GM21390 (cell line): Measurements from ENCODE around the gene PRDM2.

Experiments
- ATAC-seq: cut with Tn5 transposase; IDR thresholded peaks from one replicate; pipeline ENCODE4 v1.9.1; 2021; ENCODE audit not compliant: unreplicated experiment

PRDM2 gene

GRCh38 chr1:13762642-13763041 is 62.7 kb downstream of the PRDM2 start:
- no peak for ATAC-seq

- no peak for ATAC-seq
Measured at GRCh38 chr1:13763222-13763621, 63.2 kb downstream of the PRDM2 start.

- no peak for ATAC-seq
Measured at GRCh38 chr1:13763991-13764390, 64.0 kb downstream of the PRDM2 start.

GRCh38 chr1:13764588-13765332 is 64.8 kb downstream of the PRDM2 start:
- no peak for ATAC-seq

DNA sequence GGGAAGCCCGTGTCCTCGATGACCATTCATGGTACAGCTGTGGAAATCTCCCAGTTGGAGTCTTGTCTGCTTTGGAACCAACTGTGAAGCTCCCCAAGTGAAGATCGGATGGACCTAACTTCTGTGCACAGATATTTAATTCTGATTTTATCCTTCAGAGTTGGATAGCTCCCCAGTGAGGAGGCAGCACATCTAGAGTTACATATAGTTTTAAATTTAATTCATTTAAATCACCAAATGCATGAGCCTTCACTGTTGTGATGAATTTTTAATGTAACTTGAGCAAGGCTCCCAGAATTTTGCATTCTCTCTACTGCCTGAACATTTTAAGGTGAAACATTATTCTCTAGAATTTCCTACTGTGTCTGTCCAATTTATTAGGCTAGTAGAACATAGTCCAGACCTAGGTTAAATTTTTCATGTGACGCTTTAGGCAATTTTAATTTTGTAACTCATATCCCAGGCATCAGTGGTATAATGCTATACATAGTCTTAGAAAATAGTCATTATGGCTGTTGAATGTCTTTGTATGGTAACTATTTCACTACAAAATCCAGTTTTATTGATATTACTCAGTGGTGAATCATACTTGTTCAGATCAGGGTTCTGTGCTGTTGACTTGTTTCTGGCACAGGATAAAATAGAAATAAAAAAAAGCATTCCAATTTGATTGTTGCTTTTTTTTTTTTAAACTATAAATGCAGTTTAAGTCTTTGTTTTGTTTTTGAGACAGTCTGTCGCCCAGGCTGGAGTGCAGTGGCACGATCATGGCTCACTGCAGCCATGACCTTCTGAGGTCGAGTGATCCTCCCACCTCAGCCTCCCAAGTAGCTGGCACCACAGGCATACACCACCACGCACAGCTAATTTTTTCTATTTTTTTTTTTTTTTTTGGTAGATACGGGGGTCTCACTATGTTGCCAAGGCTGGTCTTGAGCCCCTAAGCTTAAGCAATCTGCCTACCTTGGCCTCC is 66.9 kb downstream of the PRDM2 start:
- ATAC-seq: no peak

DNA sequence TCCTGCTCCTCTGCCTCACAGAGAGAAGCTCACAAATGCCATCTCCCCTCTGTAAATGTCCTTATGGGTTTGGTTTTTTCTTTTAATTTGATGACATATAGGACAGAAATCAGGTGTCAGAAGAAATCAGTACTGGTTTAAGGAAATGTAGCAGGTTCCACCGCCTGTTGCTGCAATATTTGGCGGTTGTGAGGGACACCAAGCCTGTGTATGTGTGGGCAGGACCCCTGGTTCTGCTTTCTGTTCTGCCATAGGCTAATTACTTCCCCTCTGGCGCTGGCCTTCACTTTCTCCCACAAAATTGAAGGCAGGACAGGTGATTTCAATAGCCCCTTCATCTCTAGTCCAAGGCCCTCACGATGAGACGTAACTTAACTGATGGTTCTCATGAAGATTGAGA is 69.2 kb downstream of the PRDM2 start:
- no peak for ATAC-seq

- no peak for ATAC-seq
Measured at GRCh38 chr1:13769830-13770229, 69.8 kb downstream of the PRDM2 start.

DNA sequence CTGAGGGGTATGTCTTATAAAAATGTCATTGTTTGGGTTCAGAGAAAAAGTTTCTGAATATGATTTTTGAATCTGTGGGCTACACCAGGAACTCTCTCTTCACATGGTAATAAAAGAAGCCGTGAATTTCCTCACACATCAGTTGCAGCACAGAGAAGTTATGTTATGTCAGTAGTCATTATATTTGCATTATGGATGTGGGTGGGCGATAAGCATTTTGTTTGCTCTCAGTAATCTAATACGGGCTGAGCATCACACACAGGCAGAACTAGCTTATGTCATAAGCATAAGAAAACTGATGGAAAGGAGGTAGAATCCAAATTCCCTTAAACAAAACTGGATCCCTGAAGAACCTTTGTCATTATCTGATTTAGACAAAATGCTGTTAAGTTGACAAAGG is 70.8 kb downstream of the PRDM2 start:
- ATAC-seq: no peak

- no peak for ATAC-seq
Measured at GRCh38 chr1:13771745-13772144, 71.8 kb downstream of the PRDM2 start.

- ATAC-seq: no peak
Measured at GRCh38 chr1:13772271-13772670, 72.3 kb downstream of the PRDM2 start.

- no peak for ATAC-seq
Measured at GRCh38 chr1:13774121-13774520, 74.1 kb downstream of the PRDM2 start.

DNA sequence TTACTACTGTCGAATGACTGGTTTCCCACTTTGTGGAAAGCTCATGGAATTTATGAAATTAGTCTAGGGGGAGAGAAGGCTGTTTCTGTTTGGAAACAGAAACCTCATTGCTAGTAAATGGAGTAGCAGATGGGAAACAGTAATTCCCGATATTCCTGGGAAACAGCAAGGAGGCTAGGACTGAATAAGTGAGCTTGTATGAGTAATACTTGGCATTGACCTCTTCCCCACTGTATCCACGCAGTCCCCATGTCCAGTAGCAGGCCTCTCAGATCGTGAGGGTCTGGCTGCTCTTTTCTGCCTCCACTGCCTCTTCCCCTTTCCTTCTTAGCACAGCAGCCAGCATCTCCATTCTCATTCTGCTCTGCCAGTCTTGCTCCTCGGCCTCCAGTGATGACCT is 75.5 kb downstream of the PRDM2 start:
- no peak for ATAC-seq

- ATAC-seq: no peak
Measured at GRCh38 chr1:13775916-13776315, 75.9 kb downstream of the PRDM2 start.

GRCh38 chr1:13778431-13778830 is 78.4 kb downstream of the PRDM2 start:
- no peak for ATAC-seq

- ATAC-seq: no peak
Measured at GRCh38 chr1:13779930-13780329, 79.9 kb downstream of the PRDM2 start.

DNA sequence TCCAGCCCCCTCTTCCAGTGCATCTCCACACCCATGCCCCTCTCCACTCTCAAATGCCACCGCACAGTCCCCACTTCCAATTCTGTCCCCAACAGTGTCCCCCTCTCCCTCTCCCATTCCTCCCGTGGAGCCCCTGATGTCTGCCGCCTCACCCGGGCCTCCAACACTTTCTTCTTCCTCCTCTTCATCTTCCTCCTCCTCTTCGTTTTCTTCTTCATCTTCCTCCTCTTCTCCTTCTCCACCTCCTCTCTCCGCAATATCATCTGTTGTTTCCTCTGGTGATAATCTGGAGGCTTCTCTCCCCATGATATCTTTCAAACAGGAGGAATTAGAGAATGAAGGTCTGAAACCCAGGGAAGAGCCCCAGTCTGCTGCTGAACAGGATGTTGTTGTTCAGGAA is 80.8 kb downstream of the PRDM2 start:
- no peak for ATAC-seq

- no peak for ATAC-seq
Measured at GRCh38 chr1:13781228-13781627, 81.2 kb downstream of the PRDM2 start.

DNA sequence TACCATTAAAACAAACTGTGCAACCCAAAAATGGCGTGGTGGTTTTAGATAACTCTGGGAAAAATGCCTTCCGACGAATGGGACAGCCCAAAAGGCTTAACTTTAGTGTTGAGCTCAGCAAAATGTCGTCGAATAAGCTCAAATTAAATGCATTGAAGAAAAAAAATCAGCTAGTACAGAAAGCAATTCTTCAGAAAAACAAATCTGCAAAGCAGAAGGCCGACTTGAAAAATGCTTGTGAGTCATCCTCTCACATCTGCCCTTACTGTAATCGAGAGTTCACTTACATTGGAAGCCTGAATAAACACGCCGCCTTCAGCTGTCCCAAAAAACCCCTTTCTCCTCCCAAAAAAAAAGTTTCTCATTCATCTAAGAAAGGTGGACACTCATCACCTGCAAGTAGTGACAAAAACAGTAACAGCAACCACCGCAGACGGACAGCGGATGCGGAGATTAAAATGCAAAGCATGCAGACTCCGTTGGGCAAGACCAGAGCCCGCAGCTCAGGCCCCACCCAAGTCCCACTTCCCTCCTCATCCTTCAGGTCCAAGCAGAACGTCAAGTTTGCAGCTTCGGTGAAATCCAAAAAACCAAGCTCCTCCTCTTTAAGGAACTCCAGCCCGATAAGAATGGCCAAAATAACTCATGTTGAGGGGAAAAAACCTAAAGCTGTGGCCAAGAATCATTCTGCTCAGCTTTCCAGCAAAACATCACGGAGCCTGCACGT is 82.1 kb downstream of the PRDM2 start:
- no peak for ATAC-seq

- no peak for ATAC-seq
Measured at GRCh38 chr1:13782634-13783360, 82.8 kb downstream of the PRDM2 start.

- ATAC-seq: no peak
Measured at GRCh38 chr1:13783551-13783950, 83.6 kb downstream of the PRDM2 start.

- no peak for ATAC-seq
Measured at GRCh38 chr1:13784971-13785370, 85.0 kb downstream of the PRDM2 start.
